Caco-2 (cell line): ENCODE measurements around the gene DNAJC4. TPM values are rescaled to one million over a fixed set of nuclear protein-coding genes. Genes with fewer than 3 reads are reported as not detected.

Experiments used
- BruUV-seq: library from RNA; stranded (reverse); fragments of 400-500 nt; replicated peaks from 2 replicates; lab custom pipeline; 2021; lab: Mats Ljungman, UMichigan
- CTCF ChIA-PET: fragments of 300-600 bp; sonication (Branson Sonifier 250); formaldehyde crosslinking; loops from one replicate; lab custom pipeline; 2022; ENCODE audit warnings: antibody characterized with exemption; lab: Charles Lee
- POLR2A ChIA-PET: fragments of 300-600 bp; sonication (Branson Sonifier 250); formaldehyde crosslinking; loops from one replicate; lab custom pipeline; 2022; ENCODE audit warnings: antibody characterized with exemption; lab: Charles Lee
- DNase-seq, 2 experiments: peaks; one replicate each; pipeline versions ENCODE4 v3.0.0 to v3.0.0-alpha.2; 2020 to 2022
- H3K27me3 ChIP-seq: replicated peaks from 2 replicates; pipeline ENCODE4 v1.6.0; 2011; ENCODE audit warnings: low read length; ENCODE audit not compliant: control insufficient read depth, insufficient read depth
- H3K36me3 ChIP-seq: 2 replicates; pipeline ENCODE4 v1.5.1; 2011; ENCODE audit warnings: low read length; ENCODE audit not compliant: control insufficient read depth, insufficient read depth
- H3K4me1 ChIP-seq: fragments of 250-450 bp; sonication (Bioruptor Pico); 2 replicates; pipeline ENCODE4 v1.5.1; 2020; ENCODE audit warnings: mild to moderate bottlenecking
- H3K4me3 ChIP-seq: 2 replicates; pipeline ENCODE4 v1.5.1; 2011; ENCODE audit warnings: low read depth, mild to moderate bottlenecking, control low read depth, low read length
- H3K9me3 ChIP-seq: fragments of 250-450 bp; sonication (Bioruptor Pico); 2 replicates; pipeline ENCODE4 v1.5.1; 2020; ENCODE audit warnings: mild to moderate bottlenecking, moderate library complexity
- H3K27ac Mint-ChIP-seq: one replicate; pipeline ENCODE4 v1.8.0; 2022; ENCODE audit warnings: mixed read lengths; ENCODE audit not compliant: unreplicated experiment
- H3K27me3 Mint-ChIP-seq: one replicate; pipeline ENCODE4 v1.8.0; 2022; ENCODE audit warnings: mixed read lengths; ENCODE audit not compliant: insufficient read depth, unreplicated experiment
- H3K36me3 Mint-ChIP-seq: one replicate; pipeline ENCODE4 v1.8.0; 2022; ENCODE audit warnings: mild to moderate bottlenecking, mixed read lengths; ENCODE audit not compliant: insufficient read depth, unreplicated experiment
- H3K4me1 Mint-ChIP-seq: one replicate; pipeline ENCODE4 v1.8.0; 2022; ENCODE audit warnings: low read depth, mixed read lengths; ENCODE audit not compliant: unreplicated experiment
- H3K4me3 Mint-ChIP-seq: one replicate; pipeline ENCODE4 v1.8.0; 2022; ENCODE audit warnings: mild to moderate bottlenecking, moderate library complexity, mixed read lengths; ENCODE audit not compliant: unreplicated experiment
- H3K9me3 Mint-ChIP-seq: one replicate; pipeline ENCODE4 v1.8.0; 2022; ENCODE audit warnings: mixed read lengths; ENCODE audit not compliant: unreplicated experiment
- CTCF ChIP-seq, 2 experiments: fragments of 200-600 bp in 1 of 2; IDR thresholded peaks; 1 replicate in 1 of 2; 2 replicates in 1 of 2; pipeline versions ENCODE4 v1.5.1 to v1.8.0; 2011 to 2022; ENCODE audit warnings: antibody characterized with exemption in 1 of 2, control low read depth in 1 of 2, inconsistent platforms in 1 of 2, low read depth in 1 of 2, low read length in 1 of 2, mild to moderate bottlenecking in 1 of 2, moderate library complexity in 1 of 2; ENCODE audit not compliant: insufficient read depth in 1 of 2, severe bottlenecking in 1 of 2, unreplicated experiment in 1 of 2
- intact Hi-C: fragments of 100-400 bp; cut with micrococcal nuclease; formaldehyde crosslinking; loops from one replicate; pipeline ENCODE4 v1.10.0; 2022; ENCODE audit not compliant: unreplicated experiment
- total RNA-seq: library from RNA; stranded (reverse); gene quantifications from 2 replicates; pipeline ENCODE4 v1.2.3, GENCODE V29; 2022

Gene DNAJC4
- total RNA-seq, 1 experiment from 2014 or later, result 22.9 TPM

GRCh38 chr11:64232182-64232966 is 2.0 kb downstream of the DNAJC4 start:
- ChIA-PET POLR2A (no interaction called here), CTCF (interaction anchor here (1.0 kb wide), 1 partner anchor 13 kb away, joined by 4 read pairs; no protein-coding TSS in a partner anchor)
- Histone ChIP-seq H3K9me3 (no peaks in the 10 kb centered on the region), H3K4me3 (no peak overlapping the region), H3K27me3 (no peaks in the 10 kb centered on the region), H3K4me1 (peaks cover 27% of the 10 kb centered on the region), H3K36me3 (peaks cover 2% of the 10 kb centered on the region; the same call in 1 of the 2 replicates)
- Mint-ChIP-seq H3K27me3 (no peaks in the 10 kb centered on the region), H3K9me3 (no peaks in the 10 kb centered on the region), H3K27ac (no peak overlapping the region), H3K4me1 (no peaks in the 10 kb centered on the region), H3K36me3 (peaks cover 30% of the 10 kb centered on the region), H3K4me3 (peak overlapping the region; percentile 83)
- TF ChIP-seq CTCF (IDR thresholded peaks at IDR 0.05; ENCODE audit: insufficient read depth in 1 of 2, low read depth in 1 of 2, low read length in 1 of 2, severe bottlenecking in 1 of 2, unreplicated experiment in 1 of 2), result no peak
- BruUV-seq, result no TSS peak
- intact Hi-C loops, result no loop called here
- DNase-seq, result no peak

- no TSS peak for BruUV-seq
- no peaks in the 10 kb centered on the region for H3K27me3 Mint-ChIP-seq
- H3K4me3 Mint-ChIP-seq, result peak overlapping the region; percentile 83
- H3K9me3 Mint-ChIP-seq, result no peaks in the 10 kb centered on the region
- H3K27me3 ChIP-seq, result no peaks in the 10 kb centered on the region
- H3K27ac Mint-ChIP-seq, result no peak overlapping the region
- H3K36me3 Mint-ChIP-seq, result peaks cover 30% of the 10 kb centered on the region
- no peaks in the 10 kb centered on the region for H3K4me1 Mint-ChIP-seq
- intact Hi-C loops, result no loop called here
- no peaks in the 10 kb centered on the region for H3K9me3 ChIP-seq
- no peak for TF ChIP-seq CTCF (IDR thresholded peaks at IDR 0.05; ENCODE audit: insufficient read depth in 1 of 2, low read depth in 1 of 2, low read length in 1 of 2, severe bottlenecking in 1 of 2, unreplicated experiment in 1 of 2)
- ChIA-PET CTCF (interaction anchor here (1.0 kb wide), 1 partner anchor 12 kb away, joined by 4 read pairs; no protein-coding TSS in a partner anchor), POLR2A (no interaction called here)
- H3K36me3 ChIP-seq, result peaks cover 2% of the 10 kb centered on the region; the same call in 1 of the 2 replicates
- no peak overlapping the region for H3K4me3 ChIP-seq
- peaks cover 27% of the 10 kb centered on the region for H3K4me1 ChIP-seq
- DNase-seq, result no peak
Observed at GRCh38 chr11:64232967-64233315, 2.6 kb downstream of the DNAJC4 start.

- H3K9me3 Mint-ChIP-seq, result no peaks in the 10 kb centered on the region
- POLR2A ChIA-PET, result no interaction called here
- peak; percentile 77 to 84 for DNase-seq
Observed at GRCh38 chr11:64233913-64234586, 3.7 kb downstream of the DNAJC4 start, which contains the start of gene VEGFB. TSS of gene VEGFB (plus strand) at chr11:64234584. CDS start at chr11:64234834, 250 bp downstream.

More at GRCh38 chr11:64233913-64234586, 3.7 kb downstream of the DNAJC4 start, which contains the start of gene VEGFB:
- no peaks in the 10 kb centered on the region for H3K9me3 ChIP-seq
- no peaks in the 10 kb centered on the region for H3K27me3 ChIP-seq
- no peaks in the 10 kb centered on the region for H3K4me1 Mint-ChIP-seq
- no peak for TF ChIP-seq CTCF (IDR thresholded peaks at IDR 0.05; ENCODE audit: insufficient read depth in 1 of 2, low read depth in 1 of 2, low read length in 1 of 2, severe bottlenecking in 1 of 2, unreplicated experiment in 1 of 2)
- peaks cover 30% of the 10 kb centered on the region for H3K36me3 Mint-ChIP-seq
- peak within 1 kb of the TSS; percentile 79 for H3K4me3 Mint-ChIP-seq
- H3K27ac Mint-ChIP-seq, result peak within 1 kb of the TSS; percentile 48
- H3K27me3 Mint-ChIP-seq, result no peaks in the 10 kb centered on the region
- peaks cover 24% of the 10 kb centered on the region for H3K4me1 ChIP-seq
- CTCF ChIA-PET, result interaction anchor here (1.0 kb wide), 1 partner anchor 11 kb away, joined by 4 read pairs; no protein-coding TSS in a partner anchor
- TSS peak; percentile 30 for BruUV-seq
- peaks cover 2% of the 10 kb centered on the region for H3K36me3 ChIP-seq
- intact Hi-C loops, result loop anchor here (1.0 kb wide), 1 partner anchor 30 kb away; no protein-coding TSS in a partner anchor
- H3K4me3 ChIP-seq, result peak within 1 kb of the TSS; percentile 77
